ENCODE measurements around the gene PLA2G2C.

PLA2G2C gene

DNA sequence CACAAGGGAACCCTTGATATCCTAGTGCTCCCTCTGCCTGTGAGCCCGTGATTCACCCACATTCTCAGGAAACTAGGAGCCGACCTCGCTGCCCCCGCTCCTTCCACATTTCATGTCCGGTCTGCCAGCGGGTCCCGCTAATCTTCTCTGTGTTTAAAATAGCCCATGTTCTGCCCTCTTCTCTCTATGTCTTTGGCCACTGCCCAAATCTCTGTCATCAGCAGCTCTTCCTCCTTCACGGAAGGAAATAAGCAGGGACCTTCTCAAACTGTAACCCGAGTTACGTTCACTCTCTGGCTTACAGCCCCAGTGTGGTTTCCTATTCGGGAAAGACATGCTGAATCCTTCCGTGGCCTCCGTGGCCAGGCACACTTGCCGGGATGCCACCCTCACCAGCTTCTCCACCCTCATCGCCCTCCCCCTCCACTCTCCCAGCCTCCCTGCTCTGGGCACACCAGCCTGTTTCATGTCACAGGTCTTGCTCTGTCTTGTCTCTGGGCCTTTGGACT lies 21.6 kb downstream of the PLA2G2C start:
- in situ Hi-C loops (cut with MboI; ENCODE audit: low sequenced_read_pairs) = no loop called here

DNA sequence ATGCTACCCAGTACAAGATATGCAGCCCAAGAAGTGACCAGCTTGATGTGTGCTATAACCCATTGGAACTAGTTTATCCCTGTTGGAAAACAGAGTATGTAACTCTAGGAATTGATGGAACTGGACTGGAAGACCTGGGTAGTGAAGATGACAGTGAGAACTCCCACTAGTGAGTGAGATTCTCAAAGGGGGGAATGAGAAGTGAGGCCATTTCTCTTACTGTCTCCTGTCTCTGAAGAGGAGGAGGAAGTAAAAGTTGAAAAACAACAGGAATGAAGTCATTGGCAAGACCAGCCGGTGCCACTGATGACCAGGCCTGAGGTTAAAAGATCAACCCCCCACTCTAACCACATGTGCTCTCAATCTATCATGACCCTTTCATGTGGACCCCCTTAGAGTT lies 26.3 kb downstream of the PLA2G2C start:
- in situ Hi-C loops (cut with MboI; ENCODE audit: low sequenced_read_pairs) = no loop called here

DNA sequence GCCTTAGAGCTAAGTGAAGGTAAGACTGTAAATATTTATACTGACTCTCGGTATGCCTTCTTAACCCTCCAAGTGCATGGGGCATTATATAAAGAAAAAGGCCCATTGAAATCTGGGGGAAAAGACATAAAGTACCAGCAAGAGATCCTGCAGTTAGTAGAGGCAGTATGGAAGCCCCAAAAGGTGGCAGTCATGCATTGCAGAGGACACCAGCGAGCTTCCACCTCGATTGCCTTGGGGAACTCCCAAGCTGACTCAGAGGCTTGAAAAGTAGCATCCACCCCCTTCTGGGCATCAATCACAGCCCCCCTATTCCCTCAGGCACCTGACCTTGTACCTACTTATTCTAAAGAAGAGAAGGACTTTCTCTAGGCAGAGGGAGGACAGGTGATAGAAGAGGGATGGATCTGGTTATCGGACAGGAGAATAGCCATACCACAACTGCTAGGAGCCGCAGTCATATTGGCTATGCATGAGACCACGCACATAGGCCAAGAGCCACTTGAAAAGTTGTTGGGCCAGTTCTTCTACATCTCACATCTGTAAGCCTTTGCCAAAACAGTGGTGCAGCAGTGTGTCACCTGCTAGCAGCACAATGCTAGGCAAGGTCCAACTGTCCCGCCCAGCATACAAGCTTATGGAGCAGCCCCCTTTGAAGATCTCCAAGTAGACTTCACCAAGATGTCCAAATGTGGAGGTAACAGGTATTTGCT lies 27.8 kb downstream of the PLA2G2C start:
- in situ Hi-C loops (cut with MboI; ENCODE audit: low sequenced_read_pairs) = no loop called here

DNA sequence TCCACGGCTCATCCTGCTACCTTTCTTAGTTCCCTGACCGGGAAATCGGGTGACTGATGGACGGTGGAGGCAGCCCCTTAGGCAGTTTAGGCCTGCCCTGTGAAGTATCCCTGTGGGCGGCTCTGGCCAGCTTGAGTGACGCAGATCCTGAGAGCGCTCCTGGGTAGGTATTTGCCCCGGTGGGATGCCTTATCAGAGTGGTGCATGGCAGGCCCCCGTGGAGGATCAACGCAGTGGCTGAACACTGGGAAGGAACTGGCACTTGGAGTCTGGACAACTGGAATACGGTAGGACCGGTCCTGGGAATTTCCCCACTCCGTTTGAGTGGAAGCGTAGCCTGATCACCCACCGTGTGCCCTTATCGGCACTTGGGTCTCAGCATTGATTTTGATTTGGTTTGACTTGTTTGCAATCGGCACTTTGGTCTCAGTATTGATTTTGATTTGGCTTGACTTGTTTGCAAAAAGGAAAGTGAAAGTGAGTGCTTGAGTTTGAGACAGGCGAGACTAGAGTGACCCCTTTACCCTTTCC lies 32.0 kb downstream of the PLA2G2C start:
- in situ Hi-C loops (cut with MboI; ENCODE audit: low sequenced_read_pairs) = no loop called here

DNA sequence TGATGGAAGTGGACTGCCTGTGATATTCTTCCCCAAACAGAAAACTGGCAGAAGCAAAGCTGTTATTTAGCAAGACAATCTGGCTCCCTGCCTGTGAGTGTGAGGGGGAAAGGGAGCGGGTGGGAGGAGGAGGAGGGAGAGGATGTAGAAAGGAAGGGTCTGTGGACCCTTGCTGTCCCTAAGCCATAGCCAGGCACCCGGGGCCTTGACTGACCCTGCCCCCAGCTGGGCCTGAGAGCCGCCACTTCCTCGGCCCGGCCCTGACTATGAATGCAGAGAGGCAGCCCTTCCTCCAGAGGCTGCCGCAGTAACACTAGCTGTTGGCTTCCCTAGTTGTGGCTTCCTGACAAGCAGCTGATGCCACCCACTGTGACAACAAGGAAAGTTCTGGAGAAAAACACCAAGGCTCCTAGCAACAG lies 33.3 kb downstream of the PLA2G2C start:
- in situ Hi-C loops (cut with MboI; ENCODE audit: low sequenced_read_pairs) = no loop called here

DNA sequence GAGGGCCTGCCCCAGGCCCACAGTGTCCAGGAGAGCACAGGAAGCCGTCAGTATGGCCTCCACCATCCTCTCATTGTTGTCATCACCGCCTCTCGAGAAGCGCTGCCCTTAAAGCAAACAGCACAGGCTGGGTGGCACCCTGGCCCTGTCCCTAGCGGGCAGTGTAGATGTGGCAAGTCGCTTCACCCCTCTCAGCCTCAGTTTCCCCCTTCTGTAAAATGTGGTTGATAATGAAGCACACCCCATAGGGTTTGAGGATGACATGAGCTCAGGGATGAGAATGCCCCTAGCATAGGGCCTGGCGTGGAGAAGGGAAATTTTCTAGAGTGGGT lies 33.8 kb downstream of the PLA2G2C start:
- in situ Hi-C loops (cut with MboI; ENCODE audit: low sequenced_read_pairs) = no loop called here

DNA sequence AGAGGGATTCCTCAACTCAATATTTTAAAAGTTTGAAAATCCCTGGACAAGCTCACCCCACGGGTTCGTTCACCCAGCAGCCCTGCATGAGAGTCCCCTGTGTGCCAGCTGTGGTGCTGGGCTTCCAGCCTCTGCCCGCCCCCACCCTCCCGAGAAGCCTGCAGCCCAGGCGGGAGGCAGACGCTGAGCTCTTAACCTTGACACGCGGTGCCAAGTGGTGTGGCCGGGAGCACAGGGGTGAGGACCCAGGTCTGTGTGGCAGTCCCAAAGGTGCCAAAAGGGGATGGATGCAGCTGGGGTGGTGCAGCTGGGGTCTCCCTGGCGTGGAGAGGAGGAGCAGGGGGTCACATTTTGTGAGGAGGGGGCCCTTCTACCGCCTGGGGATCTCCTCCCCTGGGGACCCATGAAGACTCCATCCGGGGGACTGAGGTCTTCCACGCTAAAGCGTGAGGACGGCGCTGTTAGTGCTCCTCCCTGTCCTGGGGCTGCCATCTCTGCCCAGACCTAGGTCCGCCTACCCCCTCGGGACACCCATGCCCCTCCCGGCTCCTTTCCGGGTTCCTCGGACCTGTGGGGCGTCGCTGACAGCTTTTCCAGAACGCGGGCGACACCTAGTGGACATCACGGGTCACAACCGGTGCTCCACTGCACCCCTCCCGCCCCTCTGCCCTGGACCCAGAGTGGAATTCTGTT lies 34.3 kb downstream of the PLA2G2C start:
- in situ Hi-C loops (cut with MboI; ENCODE audit: low sequenced_read_pairs) = no loop called here

DNA sequence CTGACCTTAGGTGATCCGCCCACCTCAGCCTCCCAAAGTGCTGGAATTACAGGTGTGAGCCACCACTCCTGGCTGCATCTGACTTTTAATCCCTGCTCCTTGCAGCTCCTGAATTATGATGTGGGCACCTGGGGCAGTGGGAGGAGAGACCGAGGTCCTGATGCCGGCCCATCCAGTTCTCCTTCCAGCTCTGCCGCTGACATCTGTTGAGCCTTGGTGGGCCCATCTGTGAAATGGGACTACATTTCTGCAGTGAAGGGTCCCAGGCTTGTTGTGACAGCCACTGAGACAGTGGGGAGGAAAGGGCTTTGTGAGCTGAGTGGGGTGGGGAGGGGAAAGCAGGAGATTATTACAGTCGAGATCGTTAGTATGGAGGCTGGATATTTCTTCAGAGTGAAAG lies 35.3 kb downstream of the PLA2G2C start:
- in situ Hi-C loops (cut with MboI; ENCODE audit: low sequenced_read_pairs) = no loop called here

DNA sequence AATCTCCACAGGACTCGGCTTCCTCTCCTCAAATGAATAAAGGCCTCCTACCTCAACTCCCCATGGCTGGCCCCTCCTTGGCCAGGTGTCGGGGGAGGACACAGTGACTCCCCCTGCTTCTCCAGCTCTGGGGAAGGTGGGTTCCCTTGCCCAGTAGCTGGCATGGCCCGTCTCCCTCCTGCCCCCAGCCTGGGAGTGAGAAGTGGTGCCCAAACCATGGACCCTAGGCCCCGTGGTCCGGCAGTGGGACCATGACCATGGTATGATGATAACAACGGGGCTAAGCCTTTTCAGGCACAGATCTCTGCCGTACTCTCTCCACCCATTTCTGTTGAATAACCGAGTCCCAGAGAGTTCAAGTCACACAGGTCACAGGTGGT lies 36.0 kb downstream of the PLA2G2C start:
- in situ Hi-C loops (cut with MboI; ENCODE audit: low sequenced_read_pairs) = no loop called here

DNA sequence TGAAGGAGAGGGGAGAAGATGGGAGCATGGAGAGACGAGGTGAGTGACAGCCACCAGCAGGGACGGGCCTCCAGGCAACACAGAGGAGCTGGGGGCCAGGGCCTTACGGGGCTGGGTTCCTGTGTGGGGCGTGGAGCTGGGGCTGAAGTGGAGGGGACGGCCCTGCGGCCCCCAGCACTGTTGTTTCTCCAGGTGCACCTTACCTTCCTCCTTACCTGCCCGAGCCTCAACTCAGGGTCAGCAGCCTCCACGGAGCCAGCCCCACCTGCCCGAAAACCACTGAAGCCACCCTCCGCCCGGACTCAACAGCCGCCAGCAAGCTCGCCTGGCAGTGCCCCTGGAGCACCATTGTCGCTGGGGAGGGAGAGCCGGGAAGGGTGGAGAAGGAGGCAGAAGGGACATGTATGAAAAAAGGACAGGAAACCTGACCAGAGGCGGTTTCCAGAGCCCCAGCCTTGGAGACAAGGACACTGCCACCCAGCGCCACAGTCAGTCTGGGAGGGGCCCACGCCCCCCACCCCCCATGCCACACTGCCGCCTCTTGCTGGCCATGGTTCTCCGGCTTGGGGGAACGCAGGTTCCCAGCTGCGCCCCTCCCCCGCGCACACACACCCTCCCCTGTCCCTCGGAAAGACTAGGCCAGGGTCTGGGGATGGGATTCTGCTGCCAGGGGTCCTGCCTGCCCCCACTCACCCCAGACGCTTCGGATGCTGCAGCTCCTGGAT lies 36.6 kb downstream of the PLA2G2C start:
- in situ Hi-C loops (cut with MboI; ENCODE audit: low sequenced_read_pairs) = no loop called here

DNA sequence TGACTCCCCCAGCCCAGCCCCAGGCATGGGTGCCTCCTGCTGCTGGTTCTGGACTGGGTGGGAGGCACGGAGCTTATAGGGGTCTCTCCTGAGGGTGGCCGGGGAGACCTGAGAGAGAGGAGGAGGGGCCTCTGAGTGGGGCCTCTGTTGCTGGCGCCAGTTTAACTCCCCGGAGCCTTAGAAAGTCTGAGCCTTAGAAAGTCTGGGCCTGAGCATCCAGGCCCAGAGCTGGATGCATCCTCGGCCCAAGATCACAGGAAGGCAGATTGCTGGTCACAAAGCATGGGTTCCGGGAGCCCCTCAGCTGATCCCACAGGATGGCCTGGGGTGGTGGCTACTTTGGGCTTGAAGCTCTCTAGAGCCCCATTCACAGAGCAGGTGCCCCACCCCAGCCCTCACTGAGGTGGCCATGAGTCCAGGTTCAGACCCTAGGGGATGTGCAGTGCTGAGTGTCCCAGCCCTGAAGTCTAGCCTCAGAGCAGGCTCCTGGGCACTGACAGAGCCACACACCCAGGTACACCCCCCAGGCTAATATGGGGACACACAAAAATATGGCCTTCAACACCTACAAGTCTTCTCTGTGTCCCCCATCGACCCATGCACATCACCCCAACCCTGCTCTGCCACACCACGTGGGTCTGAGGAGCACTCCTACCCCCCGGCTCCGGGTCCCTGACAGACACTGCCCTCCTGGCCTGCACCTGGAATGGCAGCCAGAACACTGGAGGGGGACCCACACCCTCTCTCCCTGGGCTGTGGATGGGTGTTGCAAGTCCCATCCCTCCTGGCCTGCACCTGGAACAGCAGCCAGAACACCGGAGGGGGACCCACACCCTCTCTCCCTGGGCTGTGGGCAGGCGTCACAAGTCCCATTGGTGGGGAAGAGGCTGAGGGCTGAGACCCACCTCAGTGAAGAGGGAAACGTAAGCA lies 37.5 kb downstream of the PLA2G2C start:
- in situ Hi-C loops (cut with MboI; ENCODE audit: low sequenced_read_pairs) = no loop called here

DNA sequence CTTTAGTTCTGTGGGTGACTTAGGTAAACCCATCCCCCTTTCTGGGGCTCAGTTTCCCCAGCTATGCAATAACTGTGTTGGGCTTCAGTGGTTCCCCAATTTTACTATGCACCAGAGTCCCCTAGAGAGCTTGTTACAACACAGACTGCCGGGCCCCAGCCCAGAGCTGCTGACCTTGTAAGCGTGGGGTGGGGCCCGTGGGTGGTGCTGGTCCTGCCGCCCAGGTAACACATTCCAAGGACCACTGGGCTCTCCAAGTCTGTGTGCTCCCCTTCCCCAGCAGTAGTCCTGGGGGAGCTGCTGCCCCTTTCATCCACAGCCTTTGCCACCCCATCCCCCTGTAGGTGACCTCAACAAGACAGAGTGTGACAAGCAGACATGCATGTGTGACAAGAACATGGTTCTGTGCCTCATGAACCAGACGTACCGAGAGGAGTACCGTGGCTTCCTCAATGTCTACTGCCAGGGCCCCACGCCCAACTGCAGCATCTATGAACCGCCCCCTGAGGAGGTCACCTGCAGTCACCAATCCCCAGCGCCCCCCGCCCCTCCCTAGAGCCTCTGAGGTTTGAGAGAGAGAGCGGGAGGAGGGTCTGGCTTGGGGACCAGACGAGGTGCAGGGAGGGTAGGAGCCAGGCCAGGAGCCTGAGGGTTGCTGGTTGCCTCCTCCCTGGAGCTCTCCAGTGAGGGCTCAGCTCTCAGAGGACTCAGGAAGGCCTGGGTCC lies 38.3 kb downstream of the PLA2G2C start:
- in situ Hi-C loops (cut with MboI; ENCODE audit: low sequenced_read_pairs) = no loop called here

DNA sequence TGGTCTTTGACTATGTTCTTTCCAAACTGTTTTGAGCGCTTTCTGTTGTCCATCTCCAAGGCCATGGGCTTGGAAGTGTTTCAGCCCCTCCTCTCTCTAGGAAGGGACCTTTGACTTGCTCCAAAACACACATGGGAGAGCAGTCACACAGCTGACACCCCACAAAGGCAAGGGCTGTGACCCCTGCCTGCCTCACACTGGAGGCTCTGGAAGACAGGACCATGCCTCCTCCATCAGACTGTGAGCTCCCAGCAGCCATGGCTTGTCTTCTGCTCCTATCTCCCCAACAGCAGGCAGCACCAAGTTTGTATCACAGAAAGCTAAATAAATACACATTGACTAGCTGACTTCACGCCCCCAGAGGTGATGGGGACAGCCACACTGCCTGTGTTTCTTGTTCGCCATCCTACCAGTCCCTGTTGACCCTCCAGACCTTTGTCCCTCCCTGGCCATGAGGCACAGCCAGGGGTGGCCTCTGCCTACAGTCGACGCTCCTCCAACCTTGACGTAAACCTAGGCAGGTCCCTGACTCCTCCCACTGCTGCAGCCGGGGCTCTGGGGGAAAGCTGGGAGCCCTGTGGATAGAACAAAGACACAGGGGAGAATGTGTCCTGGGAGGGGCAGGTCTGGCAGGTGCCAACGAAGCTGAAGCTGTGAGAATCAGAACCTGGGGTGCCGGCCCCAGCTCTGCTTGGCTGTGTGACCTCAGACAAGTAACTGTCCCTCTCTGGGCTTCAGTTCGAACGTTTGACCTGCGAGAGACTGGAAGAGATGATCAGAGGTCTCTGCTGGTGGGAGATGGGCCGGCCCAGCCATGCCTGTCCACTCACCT lies 42.4 kb downstream of the PLA2G2C start:
- in situ Hi-C loops (cut with MboI; ENCODE audit: low sequenced_read_pairs) = no loop called here

DNA sequence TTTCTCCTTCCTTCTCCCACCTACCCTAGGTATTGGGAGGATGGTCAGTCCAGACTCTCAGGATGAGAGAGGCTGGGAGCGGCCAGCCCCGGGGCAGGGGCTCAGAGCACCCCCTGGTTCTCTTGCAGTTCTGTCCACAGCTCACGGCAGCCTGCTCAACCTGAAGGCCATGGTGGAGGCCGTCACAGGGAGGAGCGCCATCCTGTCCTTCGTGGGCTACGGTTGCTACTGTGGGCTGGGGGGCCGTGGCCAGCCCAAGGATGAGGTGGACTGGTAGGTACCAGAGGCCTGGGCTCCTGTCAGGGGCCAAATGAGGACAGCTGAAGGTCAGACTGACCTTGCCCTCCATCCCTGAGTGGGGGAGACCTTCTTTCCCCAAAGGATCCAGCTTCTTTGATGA lies 43.0 kb downstream of the PLA2G2C start:
- in situ Hi-C loops (cut with MboI; ENCODE audit: low sequenced_read_pairs) = no loop called here

DNA sequence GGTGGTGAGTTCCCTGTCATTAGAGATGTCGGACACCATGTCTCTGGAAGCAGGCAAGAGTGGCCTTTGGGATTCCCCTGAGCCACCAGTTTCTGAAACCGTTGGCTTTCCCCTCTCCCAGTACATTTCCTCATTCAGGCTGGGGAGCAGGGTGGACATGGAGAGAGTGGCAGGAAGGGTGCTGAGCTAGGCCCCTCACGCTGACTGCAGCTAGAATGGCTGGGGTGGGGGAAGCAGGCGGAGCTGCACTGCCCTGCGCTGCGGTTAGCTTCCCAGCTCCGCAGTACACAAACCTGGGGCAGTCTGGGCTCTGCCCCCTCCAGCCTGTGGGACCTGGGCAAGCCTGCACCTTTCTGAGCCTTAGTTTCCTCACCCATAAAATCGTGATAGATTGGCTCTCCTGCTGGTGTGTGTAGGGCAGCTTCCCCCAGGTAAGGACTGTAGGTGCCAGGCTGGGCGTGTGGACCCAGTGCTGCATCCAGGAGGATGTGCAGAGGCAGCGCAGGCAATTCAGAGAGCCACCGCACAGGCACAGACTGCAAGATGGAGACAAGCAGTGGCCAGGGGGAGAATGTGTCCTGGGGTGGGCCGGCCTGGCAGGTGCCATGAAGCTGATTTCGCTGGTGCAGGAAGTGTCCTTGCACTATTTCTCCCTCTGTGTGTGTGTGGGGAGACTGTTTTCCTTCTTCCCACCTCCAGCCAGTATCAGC lies 44.2 kb downstream of the PLA2G2C start:
- in situ Hi-C loops (cut with MboI; ENCODE audit: low sequenced_read_pairs) = no loop called here

DNA sequence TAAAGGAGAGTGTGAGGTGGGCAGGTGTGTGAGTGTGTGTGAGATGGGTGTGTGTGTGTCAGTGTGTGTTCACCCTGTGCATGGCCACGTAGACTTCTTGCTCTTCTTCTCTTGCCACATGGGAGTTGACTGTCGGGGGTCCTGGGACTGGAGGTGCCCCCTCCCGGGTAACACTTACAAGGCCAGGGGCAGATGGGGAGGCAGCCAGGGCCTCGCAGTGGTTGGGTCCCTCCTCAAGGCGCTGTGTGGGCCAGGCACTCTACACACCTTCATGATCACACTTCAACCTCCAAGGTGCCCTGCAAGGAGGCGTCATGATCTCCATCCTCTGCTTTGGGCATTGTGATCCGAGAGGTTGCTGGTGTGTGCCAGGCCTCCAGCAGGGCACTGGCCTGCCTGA lies 44.9 kb downstream of the PLA2G2C start:
- in situ Hi-C loops (cut with MboI; ENCODE audit: low sequenced_read_pairs) = no loop called here

DNA sequence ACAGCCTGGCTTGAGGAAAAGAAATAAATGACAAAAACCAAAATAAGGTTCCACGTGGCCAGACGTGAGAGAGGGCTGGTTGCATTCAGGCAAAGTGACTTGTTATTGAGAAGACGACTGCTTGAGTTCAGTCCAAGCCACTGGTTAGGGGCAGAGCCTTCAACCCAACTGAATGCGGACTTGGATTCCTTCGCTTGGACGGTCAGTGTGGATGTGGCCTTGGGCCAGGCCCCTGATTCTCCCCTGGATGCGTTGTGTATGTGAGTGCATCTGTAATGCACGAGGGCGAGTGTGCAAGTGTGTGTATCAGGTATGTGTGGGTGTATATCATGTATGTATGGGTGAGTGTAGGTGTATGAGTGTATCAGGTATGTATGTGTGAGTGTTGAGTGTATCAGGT lies 45.3 kb downstream of the PLA2G2C start:
- in situ Hi-C loops (cut with MboI; ENCODE audit: low sequenced_read_pairs) = no loop called here

DNA sequence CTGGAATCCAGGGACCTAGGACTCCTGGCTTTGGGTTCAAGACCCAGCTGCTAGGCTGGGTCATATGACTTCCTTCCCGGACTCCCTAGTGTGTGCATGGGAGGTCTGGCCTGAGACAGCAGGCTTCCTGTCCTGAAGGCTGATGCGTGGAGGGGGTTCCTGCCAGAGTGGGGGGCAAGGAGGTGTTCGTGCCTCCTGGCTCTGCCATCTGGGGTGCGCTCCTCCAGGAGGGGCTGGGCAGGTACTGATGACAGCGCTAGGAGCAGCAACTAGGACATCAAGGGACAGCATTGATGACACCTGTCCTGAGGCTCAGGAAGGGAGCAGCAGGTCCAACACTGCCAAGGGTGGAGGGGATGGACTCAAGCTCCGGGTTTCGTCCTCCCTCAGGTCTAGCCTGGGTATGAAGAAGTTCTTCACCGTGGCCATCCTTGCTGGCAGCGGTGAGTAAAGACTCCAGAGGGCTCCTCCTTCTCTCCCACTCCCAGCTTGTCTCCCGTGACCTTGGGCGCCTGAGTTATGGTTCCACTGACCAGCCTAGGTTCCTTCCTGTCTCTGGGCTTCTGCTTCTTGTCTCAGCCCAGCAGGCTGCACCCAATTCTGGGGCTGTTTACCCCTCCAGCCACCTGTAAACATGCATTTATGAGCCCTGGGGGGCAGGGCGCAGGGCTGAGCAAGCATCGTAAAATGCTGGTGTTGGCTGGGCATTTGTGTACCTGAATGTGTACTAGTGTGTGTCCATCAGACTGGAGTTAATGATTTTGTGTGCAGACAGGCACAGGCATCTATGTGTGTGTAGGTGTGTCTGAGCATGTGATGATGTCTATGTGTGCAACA lies 46.3 kb downstream of the PLA2G2C start:
- in situ Hi-C loops (cut with MboI; ENCODE audit: low sequenced_read_pairs) = no loop called here

All from HL-60/S4 treated with retinoic acid at 250 ng/mL for 4 days and 3 days (cell line).